Endothelial cell of umbilical vein (primary cell): ENCODE results near the gene COMMD9. TPM values are rescaled to one million over a fixed set of nuclear protein-coding genes. Genes with fewer than 3 reads are reported as not detected.

Experiments
- BruUV-seq: library from RNA; stranded (reverse); fragments of 400-500 nt; replicated peaks from 2 replicates; lab custom pipeline; 2021; lab: Mats Ljungman, UMichigan
- CTCF ChIA-PET: fragments of 300-600, 350-600 bp; sonication (Branson Sonifier 250); formaldehyde crosslinking; loops from one replicate; lab custom pipeline; 2021; ENCODE audit warnings: antibody characterized with exemption, inconsistent platforms; lab: Charles Lee
- POLR2A ChIA-PET: fragments of 300-600, 350-600 bp; sonication (Branson Sonifier 250); formaldehyde crosslinking; loops from one replicate; lab custom pipeline; 2021; ENCODE audit warnings: antibody characterized with exemption, inconsistent platforms; lab: Charles Lee
- DNase-seq: peaks from one replicate; pipeline ENCODE4 v3.0.0-alpha.2; 2011; ENCODE audit warnings: low read depth, low spot score
- FAIRE-seq: peaks from 2 replicates; lab custom pipeline; 2011; peaks lifted over from hg19 to GRCh38; lab: Jason Lieb, UNC
- H2AFZ ChIP-seq: 2 replicates; pipeline ENCODE4 v1.6.0; 2012; ENCODE audit warnings: low read depth, low read length, control low read depth, inconsistent platforms
- H3K27ac ChIP-seq: 2 replicates; pipeline ENCODE4 v1.5.1; 2011; ENCODE audit warnings: low read depth, mild to moderate bottlenecking, control low read depth, low read length, moderate library complexity; ENCODE audit not compliant: insufficient read depth
- H3K27me3 ChIP-seq, 2 experiments: 2 replicates each; pipeline versions ENCODE4 v1.6.0 to v1.6.1; 2011; ENCODE audit warnings: low read length in 2 of 2, mixed read lengths in 1 of 2; ENCODE audit not compliant: control insufficient read depth in 2 of 2, insufficient read depth in 2 of 2
- H3K36me3 ChIP-seq, 2 experiments: 2 replicates in 1 of 2; 3 replicates in 1 of 2; pipeline ENCODE4 v1.5.1; 2011; ENCODE audit warnings: low read length in 2 of 2, mild to moderate bottlenecking in 1 of 2, moderate library complexity in 1 of 2; ENCODE audit not compliant: control insufficient read depth in 2 of 2, insufficient read depth in 2 of 2; ENCODE audit errors: extremely low read depth in 1 of 2
- H3K4me1 ChIP-seq: 3 replicates; pipeline ENCODE4 v1.5.1; 2011; ENCODE audit warnings: mild to moderate bottlenecking, low read length; ENCODE audit not compliant: control insufficient read depth, insufficient read depth; ENCODE audit errors: extremely low read depth
- H3K4me2 ChIP-seq: 2 replicates; pipeline ENCODE4 v1.6.1; 2011; ENCODE audit warnings: low read length, control low read depth, mixed read lengths; ENCODE audit not compliant: insufficient read depth
- H3K4me3 ChIP-seq, 3 experiments: fragments of 200-600 bp in 1 of 3; sonication (generic), shearing (Covaris generic) in 1 of 3; replicated peaks in 1 of 3; 2 replicates each; pipeline ENCODE4 v1.5.1; 2011 to 2016; ENCODE audit warnings: control low read depth in 3 of 3, low read length in 3 of 3, mild to moderate bottlenecking in 2 of 3, inconsistent platforms in 1 of 3, low read depth in 1 of 3, moderate library complexity in 1 of 3; ENCODE audit not compliant: insufficient read depth in 1 of 3
- H3K79me2 ChIP-seq: 2 replicates; pipeline ENCODE4 v1.6.0; 2012; ENCODE audit warnings: low read length, inconsistent platforms; ENCODE audit not compliant: control insufficient read depth, insufficient read depth
- H3K9ac ChIP-seq: replicated peaks from 2 replicates; pipeline ENCODE3; 2011; ENCODE audit warnings: low read length, control low read depth; ENCODE audit not compliant: insufficient read depth; ENCODE audit errors: extremely low read depth
- H3K9me1 ChIP-seq: replicated peaks from 3 replicates; pipeline ENCODE4 v1.6.0; 2011; ENCODE audit warnings: mild to moderate bottlenecking, low read length; ENCODE audit not compliant: control insufficient read depth, insufficient read depth; ENCODE audit errors: extremely low read depth
- H3K9me3 ChIP-seq: replicated peaks from 2 replicates; pipeline ENCODE4 v1.5.1; 2012; ENCODE audit warnings: low read length, inconsistent platforms; ENCODE audit not compliant: control insufficient read depth, insufficient read depth
- H4K20me1 ChIP-seq: replicated peaks from 2 replicates; pipeline ENCODE3; 2011; ENCODE audit warnings: mild to moderate bottlenecking, low read length; ENCODE audit not compliant: control insufficient read depth, insufficient read depth; ENCODE audit errors: extremely low read depth
- EZH2 ChIP-seq: IDR thresholded peaks from 2 replicates; pipeline ENCODE4 v1.6.1; 2012; ENCODE audit warnings: borderline replicate concordance, low read depth, mild to moderate bottlenecking, moderate library complexity, low read length, inconsistent platforms; ENCODE audit not compliant: severe bottlenecking
- FOS ChIP-seq: IDR thresholded peaks from 2 replicates; pipeline ENCODE4 v1.6.1; 2011; ENCODE audit warnings: mild to moderate bottlenecking, low read length, moderate library complexity, borderline replicate concordance; ENCODE audit not compliant: insufficient read depth
- GATA2 ChIP-seq: IDR thresholded peaks from 2 replicates; pipeline ENCODE4 v1.7.0; 2011; ENCODE audit warnings: low read depth, mild to moderate bottlenecking, moderate library complexity, mixed read lengths, low read length; ENCODE audit not compliant: insufficient read length, insufficient read depth
- JUN ChIP-seq: IDR thresholded peaks from 2 replicates; pipeline ENCODE4 v1.6.1; 2011; ENCODE audit warnings: borderline replicate concordance, low read depth; ENCODE audit not compliant: insufficient read length, insufficient read depth
- MAX ChIP-seq: IDR thresholded peaks from 2 replicates; pipeline ENCODE4 v1.6.1; 2011; ENCODE audit not compliant: insufficient read depth, insufficient read length
- MYC ChIP-seq: IDR thresholded peaks from one replicate; pipeline ENCODE4 v1.6.1; 2011; ENCODE audit warnings: mild to moderate bottlenecking, low read depth, low read length
- POLR2A ChIP-seq: IDR thresholded peaks from 2 replicates; pipeline ENCODE4 v1.6.1; 2012; ENCODE audit warnings: low read depth, mild to moderate bottlenecking, control low read depth, low read length
- POLR2AphosphoS5 ChIP-seq: IDR thresholded peaks from 2 replicates; pipeline ENCODE4 v1.6.1; 2012; ENCODE audit warnings: low read depth, mild to moderate bottlenecking, control low read depth, low read length, moderate library complexity; ENCODE audit not compliant: insufficient read depth
- dilution Hi-C: fragments of 300-500 bp; cut with MboI; formaldehyde crosslinking; loops from one replicate; pipeline ENCODE4 v1.15.0; 2019; ENCODE audit warnings: low sequenced_read_pairs; ENCODE audit not compliant: extremely low pct_ligation_motif_present
- intact Hi-C: fragments of 100-400 bp; cut with micrococcal nuclease; formaldehyde crosslinking; loops from one replicate; pipeline ENCODE4 v1.10.0; 2022
- polyA plus RNA-seq, 4 experiments: library from polyadenylated mRNA; depleted of rRNA in 3 of 4; stranded (reverse) in 3 of 4; unstranded in 1 of 4; fragments of >200 nt; gene quantifications; 2 replicates each; pipeline versions ENCODE4 v1.2.1 to v1.2.3, GENCODE V29; 2011 to 2012; ENCODE audit warnings: missing spikeins in 1 of 4
- total RNA-seq: library from RNA; stranded (reverse); gene quantifications from 2 replicates; pipeline ENCODE4 v1.2.3, GENCODE V29; 2021
- TF ChIP-seq, protein P1 (sequence below), 2 donors: IDR thresholded peaks; 1 replicate in 1 of 2; 2 replicates in 1 of 2; pipeline ENCODE4 v1.5.1; 2011; ENCODE audit warnings: low read length in 2 of 2, mild to moderate bottlenecking in 2 of 2, moderate library complexity in 2 of 2, control low read depth in 1 of 2, inconsistent platforms in 1 of 2, low read depth in 1 of 2; ENCODE audit not compliant: insufficient read depth in 1 of 2; ENCODE audit errors: extremely low read depth in 1 of 2

The COMMD9 gene
- total and polyA plus RNA-seq, 2 donors (not counting 3 experiments of a cell fraction or from before 2014, with no cell fraction given) = 65.1 to 78.9 TPM

- Histone ChIP-seq H3K4me2 (no peak overlapping the region), H3K36me3 (peaks cover 4 to 7% of the 10 kb centered on the region in 2 experiments), H3K27ac (no peak overlapping the region), H3K4me3 (no peak overlapping the region), H4K20me1 (no peaks in the 10 kb centered on the region), H2AFZ (no peak overlapping the region), H3K27me3 (no peaks in the 10 kb centered on the region), H3K9ac (no peak overlapping the region), H3K9me1 (no peaks in the 10 kb centered on the region), H3K9me3 (no peaks in the 10 kb centered on the region), H3K4me1 (peaks cover 3% of the 10 kb centered on the region), H3K79me2 (no peaks in the 10 kb centered on the region)
- ChIA-PET CTCF (interaction anchor here (0.6 to 4.2 kb wide), 6 partner anchors 8 to 657 kb away, joined by 3 to 24 read pairs (median 4); no protein-coding TSS in a partner anchor), POLR2A (no interaction called here)
- BruUV-seq = no TSS peak
- intact Hi-C loops = no loop called here
- dilution Hi-C loops = loop anchor here (25.0 kb wide), 2 partner anchors 461 to 661 kb away; partner anchors contain the start of gene FJX1
- DNase-seq (no peak), FAIRE-seq (no peak)
- TF ChIP-seq JUN (no peak), EZH2 (no peak), POLR2AphosphoS5 (no peak), POLR2A (no peak), MAX (no peak), FOS (no peak), GATA2 (no peak), MYC (no peak)
- TF ChIP-seq, protein P1, sequence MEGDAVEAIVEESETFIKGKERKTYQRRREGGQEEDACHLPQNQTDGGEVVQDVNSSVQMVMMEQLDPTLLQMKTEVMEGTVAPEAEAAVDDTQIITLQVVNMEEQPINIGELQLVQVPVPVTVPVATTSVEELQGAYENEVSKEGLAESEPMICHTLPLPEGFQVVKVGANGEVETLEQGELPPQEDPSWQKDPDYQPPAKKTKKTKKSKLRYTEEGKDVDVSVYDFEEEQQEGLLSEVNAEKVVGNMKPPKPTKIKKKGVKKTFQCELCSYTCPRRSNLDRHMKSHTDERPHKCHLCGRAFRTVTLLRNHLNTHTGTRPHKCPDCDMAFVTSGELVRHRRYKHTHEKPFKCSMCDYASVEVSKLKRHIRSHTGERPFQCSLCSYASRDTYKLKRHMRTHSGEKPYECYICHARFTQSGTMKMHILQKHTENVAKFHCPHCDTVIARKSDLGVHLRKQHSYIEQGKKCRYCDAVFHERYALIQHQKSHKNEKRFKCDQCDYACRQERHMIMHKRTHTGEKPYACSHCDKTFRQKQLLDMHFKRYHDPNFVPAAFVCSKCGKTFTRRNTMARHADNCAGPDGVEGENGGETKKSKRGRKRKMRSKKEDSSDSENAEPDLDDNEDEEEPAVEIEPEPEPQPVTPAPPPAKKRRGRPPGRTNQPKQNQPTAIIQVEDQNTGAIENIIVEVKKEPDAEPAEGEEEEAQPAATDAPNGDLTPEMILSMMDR (IDR thresholded peaks at IDR 0.05; ENCODE audit: extremely low read depth in 1 of 2, insufficient read depth in 1 of 2, low read depth in 1 of 2, low read length in 2 of 2) = no peak
Observed at GRCh38 chr11:36273110-36273509, 16.1 kb downstream of the COMMD9 start.
